K562 (cell line): ENCODE results near the gene PRDM16. TPM values are rescaled to one million over a fixed set of nuclear protein-coding genes. Genes with fewer than 3 reads are reported as not detected.

ENCODE experiments used
- CGGBP1 ChIP-seq: fragments of 250-450 bp; sonication (Bioruptor Pico); IDR thresholded peaks from 2 replicates; pipeline ENCODE4 v1.9.0; 2021; ENCODE audit warnings: mild to moderate bottlenecking
- ETS2 ChIP-seq: IDR thresholded peaks from 2 replicates; pipeline ENCODE4 v1.6.1; 2016; ENCODE audit warnings: borderline replicate concordance, missing genetic modification characterization, mild to moderate bottlenecking, moderate library complexity, missing compliant biosample characterization; ENCODE audit not compliant: poor library complexity, severe bottlenecking
- HIVEP1 ChIP-seq: fragments of 250-450 bp; sonication (Bioruptor Pico); IDR thresholded peaks from 2 replicates; pipeline ENCODE4 v1.4.0; 2020; ENCODE audit warnings: mild to moderate bottlenecking
- KDM1A ChIP-seq, 2 experiments: fragments of 450-650 bp; IDR thresholded peaks; 2 replicates each; pipeline ENCODE4 v1.6.1; 2016; ENCODE audit warnings: mild to moderate bottlenecking in 2 of 2
- NFATC3 ChIP-seq: fragments of 450-650 bp; IDR thresholded peaks from 2 replicates; pipeline ENCODE4 v1.6.1; 2017; ENCODE audit warnings: mild to moderate bottlenecking
- NKRF ChIP-seq: fragments of 450-650 bp; IDR thresholded peaks from 2 replicates; pipeline ENCODE4 v1.6.1; 2016; ENCODE audit warnings: borderline replicate concordance
- PPARD ChIP-seq: fragments of 250-450 bp; sonication (Bioruptor Pico); IDR thresholded peaks from 2 replicates; pipeline ENCODE4 v1.8.0; 2022; ENCODE audit warnings: inconsistent platforms, mild to moderate bottlenecking, moderate library complexity
- RAD21 ChIP-seq, 2 experiments: fragments of 250-450 bp in 1 of 2; fragments of 450-650 bp in 1 of 2; sonication (Bioruptor Pico) in 1 of 2; formaldehyde crosslinking in 1 of 2; IDR thresholded peaks in 1 of 2; conservative IDR thresholded peaks in 1 of 2; 2 replicates each; pipeline versions ENCODE4 v1.4.0 to v1.8.0; 2020 to 2022; ENCODE audit warnings: mild to moderate bottlenecking in 2 of 2, moderate library complexity in 1 of 2
- SMAD1 ChIP-seq: fragments of 150-350 bp; IDR thresholded peaks from 2 replicates; pipeline ENCODE4 v1.6.1; 2014; ENCODE audit warnings: low read length, low read depth; ENCODE audit not compliant: partially characterized antibody
- SMARCA5 ChIP-seq: fragments of 450-650 bp; IDR thresholded peaks from 2 replicates; pipeline ENCODE4 v1.6.1; 2016
- TAF15 ChIP-seq: fragments of 200-400 bp; formaldehyde crosslinking; IDR thresholded peaks from 2 replicates; pipeline ENCODE4 v1.6.1; 2017; ENCODE audit warnings: mild to moderate bottlenecking, low read depth, low read length, moderate library complexity
- TBP ChIP-seq: optimal IDR thresholded peaks from 2 replicates; pipeline ENCODE3; 2011; ENCODE audit warnings: low read depth, low read length, improper control_type of control experiment
- ZBTB49 ChIP-seq: sonication (generic); formaldehyde crosslinking; IDR thresholded peaks from 2 replicates; pipeline ENCODE4 v1.8.0; 2022; ENCODE audit warnings: missing genetic modification reagents, mild to moderate bottlenecking, borderline replicate concordance
- ZFP36 ChIP-seq: fragments of 150-350 bp; IDR thresholded peaks from 2 replicates; pipeline ENCODE4 v1.6.1; 2018; ENCODE audit warnings: low read length, low read depth; ENCODE audit not compliant: partially characterized antibody
- ZNF143 ChIP-seq: sonication (generic); formaldehyde crosslinking; IDR thresholded peaks from 2 replicates; pipeline ENCODE4 v1.9.0; 2022; ENCODE audit warnings: mild to moderate bottlenecking, missing genetic modification reagents
- ZNF609 ChIP-seq: sonication (generic); formaldehyde crosslinking; IDR thresholded peaks from 2 replicates; pipeline ENCODE4 v1.8.1; 2023; ENCODE audit warnings: missing genetic modification reagents, mild to moderate bottlenecking, borderline replicate concordance
- polyA plus RNA-seq, 8 experiments: library from polyadenylated mRNA; depleted of rRNA in 4 of 8; stranded (reverse) in 5 of 8; unstranded in 3 of 8; fragments of >200 nt; fragmentation: Nextera tagmentation in 2 of 8; fragmentation: Illumina TruSeq in 1 of 8; extraction: Ambion mirVana in 2 of 8; extraction: Trizol in 1 of 8; gene quantifications; 2 replicates each; pipeline versions ENCODE4 v1.2.1 to v1.2.3, GENCODE V29; 2011 to 2014; ENCODE audit warnings: inconsistent platforms in 1 of 8, missing spikeins in 1 of 8
- total RNA-seq, 7 experiments: library from RNA; depleted of rRNA in 6 of 7; stranded (reverse); fragments of >200 nt in 6 of 7; fragmentation: Illumina TruSeq in 2 of 7; extraction: Trizol in 2 of 7; gene quantifications; 2 replicates each; pipeline versions ENCODE4 v1.2.1 to v1.2.3, GENCODE V29; 2011 to 2021; ENCODE audit warnings: low replicate concordance in 1 of 7

Gene PRDM16
- total and polyA plus RNA-seq, 9 of the 15 experiments (the other 6 are each of a cell fraction or from before 2014, with no cell fraction given) = 0.10 to 0.27 TPM; not detected in 7

GRCh38 chr1:3453891-3454810, 385.1 kb downstream of the PRDM16 start, which contains the start of gene ARHGEF16 (continued):
- TF ChIP-seq SMARCA5 (peak; percentile 90; the same call in 1 of the 2 replicates), ZBTB49 (CRISPR knock-in tag) (no peak), ETS2 (tag) (no peak), RAD21 (CRISPR knock-in tag; conservative IDR thresholded peaks at IDR 0.05 in 1 of 2, IDR thresholded peaks at IDR 0.05 in 1 of 2) (peak in 1 of 2 experiments; percentile 45; a peak in 2 of 4 replicates), TBP (no peak), ZNF609 (CRISPR knock-in tag) (no peak), PPARD (CRISPR knock-in tag) (no peak), KDM1A (IDR thresholded peaks at IDR 0.05) (peak; percentile 14 to 70; a peak in 1 of 4 replicates), TAF15 (no peak), ZNF143 (CRISPR knock-in tag) (0 out of 2 replicates have a peak, but pooled peaks have one; percentile 14), SMAD1 (no peak), ZFP36 (peak; percentile 99), HIVEP1 (CRISPR knock-in tag) (no peak), NFATC3 (no peak), CGGBP1 (CRISPR knock-in tag) (peak; percentile 51; the same call in 1 of the 2 replicates), NKRF (no peak)
